DMS53 treated with DMSO at 0.1 percent for 48 hours (cell line): ENCODE measurements around the gene NISCH.

ENCODE experiments used
- DNase-seq: peaks from one replicate; lab custom pipeline; 2025; ENCODE audit not compliant: unreplicated experiment; lab: John Stamatoyannopoulos, UW

The NISCH gene

GRCh38 chr3:52489453-52489852, 34.0 kb downstream of the NISCH start:
- DNase-seq, result no peak

DNA sequence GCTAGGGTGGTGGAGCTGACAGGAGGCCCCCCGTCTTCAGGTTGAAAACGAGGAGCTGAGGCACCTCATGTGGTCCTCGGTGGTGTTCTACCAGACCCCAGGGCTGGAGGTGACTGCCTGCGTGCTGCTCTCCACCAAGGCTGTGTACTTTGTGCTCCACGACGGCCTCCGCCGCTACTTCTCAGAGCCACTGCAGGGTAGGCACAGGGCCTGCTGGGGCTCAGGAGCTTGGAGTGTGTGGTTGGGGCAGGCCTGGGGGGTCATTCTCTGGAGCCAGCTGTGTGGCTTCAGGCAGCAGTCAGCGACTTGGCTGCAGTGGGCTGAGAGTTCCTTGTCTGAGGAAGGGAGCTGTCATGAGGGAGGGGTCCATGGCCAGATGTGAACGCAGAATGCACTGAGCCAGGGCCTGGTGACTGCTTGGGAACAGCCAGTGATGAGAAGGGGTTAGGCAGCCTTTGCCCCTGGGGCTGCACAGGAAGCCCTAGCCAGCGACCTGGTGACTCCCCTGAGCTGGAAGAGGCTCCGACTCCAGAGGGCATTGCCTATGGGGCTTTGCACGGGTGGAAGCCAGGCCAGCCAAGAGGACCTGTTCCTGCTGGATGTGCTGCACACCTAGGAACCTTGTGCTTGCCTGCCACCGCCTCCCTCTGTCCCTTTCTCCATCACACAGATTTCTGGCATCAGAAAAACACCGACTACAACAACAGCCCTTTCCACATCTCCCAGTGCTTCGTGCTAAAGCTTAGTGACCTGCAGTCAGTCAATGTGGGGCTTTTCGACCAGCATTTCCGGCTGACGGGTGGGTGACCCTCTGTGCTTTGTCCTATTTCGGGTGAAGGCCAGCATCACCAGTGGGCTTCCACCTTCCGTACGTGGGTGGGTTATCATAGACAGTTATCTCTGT, 34.9 kb downstream of the NISCH start:
- DNase-seq, result no peak

DNA sequence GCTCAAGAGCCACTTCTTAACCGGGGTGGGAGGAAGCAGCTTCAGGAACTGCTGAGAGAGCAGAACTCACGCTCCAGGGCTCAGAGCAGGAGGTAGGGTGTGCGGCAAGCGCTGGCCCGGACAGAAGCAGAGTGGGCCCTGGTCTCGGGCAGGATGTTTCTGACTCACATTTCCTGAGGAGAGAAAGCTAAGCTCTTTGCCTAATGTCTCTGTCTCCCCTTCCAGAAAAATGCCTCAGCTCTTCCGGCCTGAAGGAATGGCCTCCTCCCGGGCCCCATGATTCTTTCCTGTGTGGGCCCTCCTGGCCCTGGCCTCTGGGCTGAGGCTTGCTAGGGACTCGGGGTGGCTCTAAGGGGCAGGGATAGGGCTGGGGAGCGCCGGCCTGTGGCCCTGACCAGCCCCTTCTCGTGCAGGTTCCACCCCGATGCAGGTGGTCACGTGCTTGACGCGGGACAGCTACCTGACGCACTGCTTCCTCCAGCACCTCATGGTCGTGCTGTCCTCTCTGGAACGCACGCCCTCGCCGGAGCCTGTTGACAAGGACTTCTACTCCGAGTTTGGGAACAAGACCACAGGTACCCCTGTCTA, 35.6 kb downstream of the NISCH start:
- no peak for DNase-seq

DNA sequence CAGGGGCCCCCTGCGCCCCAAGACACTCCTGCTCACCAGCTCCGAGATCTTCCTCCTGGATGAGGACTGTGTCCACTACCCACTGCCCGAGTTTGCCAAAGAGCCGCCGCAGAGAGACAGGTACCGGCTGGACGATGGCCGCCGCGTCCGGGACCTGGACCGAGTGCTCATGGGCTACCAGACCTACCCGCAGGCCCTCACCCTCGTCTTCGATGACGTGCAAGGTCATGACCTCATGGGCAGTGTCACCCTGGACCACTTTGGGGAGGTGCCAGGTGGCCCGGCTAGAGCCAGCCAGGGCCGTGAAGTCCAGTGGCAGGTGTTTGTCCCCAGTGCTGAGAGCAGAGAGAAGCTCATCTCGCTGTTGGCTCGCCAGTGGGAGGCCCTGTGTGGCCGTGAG, 36.7 kb downstream of the NISCH start:
- DNase-seq, result no peak

DNA sequence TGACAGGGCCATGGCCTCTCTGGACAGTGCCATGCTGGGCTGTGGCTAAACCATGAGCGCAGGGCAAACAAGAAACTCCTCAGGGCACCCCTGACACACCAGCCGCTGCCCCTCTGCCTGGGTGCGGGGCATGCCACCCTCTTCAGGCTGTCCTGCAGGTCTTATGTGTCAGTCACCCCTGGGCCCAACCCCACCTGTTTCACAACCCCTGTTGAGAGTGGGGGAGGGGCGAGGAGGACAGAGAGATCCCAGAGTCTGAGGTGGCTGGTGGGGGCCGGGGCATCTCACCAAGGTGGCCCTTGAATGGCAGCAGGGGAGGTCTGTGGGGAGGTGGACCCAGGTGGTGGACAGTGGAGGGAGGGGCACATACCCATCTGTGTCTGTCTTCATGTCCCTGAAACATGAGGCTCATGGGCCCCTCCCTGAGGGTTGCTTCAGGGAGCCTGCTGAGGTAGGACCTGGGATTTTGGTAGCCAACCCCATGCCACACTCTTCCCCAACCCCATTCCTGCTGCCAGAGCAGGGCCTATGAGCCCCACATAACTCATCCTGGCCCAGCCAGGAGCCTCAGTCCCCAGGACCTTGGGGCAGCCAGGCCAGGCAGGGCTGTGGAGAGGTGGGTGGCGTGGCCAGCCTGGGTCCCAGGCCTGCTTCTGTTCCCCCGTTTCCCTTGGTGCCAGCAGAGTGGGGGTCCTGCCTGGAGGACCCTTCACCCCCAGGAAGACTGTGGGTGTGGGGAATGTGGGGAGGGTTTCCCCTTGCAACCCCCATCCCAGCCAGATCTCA, 38.0 kb downstream of the NISCH start:
- no peak for DNase-seq

DNA sequence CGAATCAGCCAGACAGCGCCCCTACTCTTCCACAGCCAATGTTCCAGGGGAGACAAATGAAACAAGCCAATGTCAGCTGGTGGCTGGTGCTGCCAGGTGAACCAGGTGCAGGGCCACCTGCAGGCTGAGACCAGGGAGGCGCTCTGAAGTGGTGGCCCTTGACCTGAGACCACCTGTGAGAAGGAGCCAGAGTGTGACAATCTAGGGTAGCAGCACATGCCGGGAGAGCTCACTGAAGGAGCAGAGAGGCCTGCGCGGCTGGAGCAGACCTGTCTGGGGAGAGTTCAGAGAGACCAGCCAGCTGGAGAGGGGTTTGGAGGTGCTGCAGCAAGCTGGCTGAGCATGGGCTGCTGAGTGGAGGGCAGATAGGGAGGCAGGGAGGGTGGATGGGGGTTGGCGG, 39.0 kb downstream of the NISCH start:
- DNase-seq, result no peak

DNA sequence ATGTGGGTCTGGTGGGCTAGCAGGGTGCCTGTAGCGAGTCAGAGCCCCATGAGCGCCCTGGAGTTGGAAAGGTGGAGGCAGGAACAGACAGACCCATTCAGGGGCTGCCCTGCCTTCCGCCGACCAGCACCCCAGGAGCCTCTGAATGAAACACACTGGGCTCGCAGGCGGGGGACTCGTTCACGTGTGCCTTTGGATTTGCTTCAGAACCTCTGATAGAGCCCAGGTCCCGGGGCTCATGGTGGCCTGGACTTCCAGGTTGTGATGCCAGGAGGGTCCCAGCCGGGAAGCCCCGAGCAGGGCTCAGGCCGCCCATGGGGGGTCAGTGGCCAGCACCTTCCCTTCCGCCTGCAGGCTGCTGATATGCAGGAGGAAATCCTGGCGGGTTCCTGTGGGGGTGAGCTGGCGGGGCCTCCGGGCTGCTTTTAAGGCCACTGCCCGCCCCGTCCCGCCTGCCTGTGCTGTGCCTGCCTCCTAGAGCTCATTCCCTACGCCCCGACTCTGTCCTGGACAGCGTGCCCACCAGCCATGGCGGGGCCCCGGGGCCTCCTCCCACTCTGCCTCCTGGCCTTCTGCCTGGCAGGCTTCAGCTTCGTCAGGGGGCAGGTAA, 39.6 kb downstream of the NISCH start, which contains the start of gene STAB1:
STAB1 (plus strand) TSS at position 453 of the 610 bp plus-strand sequence; CDS start at position 529, 76 bp downstream.
- no peak for DNase-seq

DNA sequence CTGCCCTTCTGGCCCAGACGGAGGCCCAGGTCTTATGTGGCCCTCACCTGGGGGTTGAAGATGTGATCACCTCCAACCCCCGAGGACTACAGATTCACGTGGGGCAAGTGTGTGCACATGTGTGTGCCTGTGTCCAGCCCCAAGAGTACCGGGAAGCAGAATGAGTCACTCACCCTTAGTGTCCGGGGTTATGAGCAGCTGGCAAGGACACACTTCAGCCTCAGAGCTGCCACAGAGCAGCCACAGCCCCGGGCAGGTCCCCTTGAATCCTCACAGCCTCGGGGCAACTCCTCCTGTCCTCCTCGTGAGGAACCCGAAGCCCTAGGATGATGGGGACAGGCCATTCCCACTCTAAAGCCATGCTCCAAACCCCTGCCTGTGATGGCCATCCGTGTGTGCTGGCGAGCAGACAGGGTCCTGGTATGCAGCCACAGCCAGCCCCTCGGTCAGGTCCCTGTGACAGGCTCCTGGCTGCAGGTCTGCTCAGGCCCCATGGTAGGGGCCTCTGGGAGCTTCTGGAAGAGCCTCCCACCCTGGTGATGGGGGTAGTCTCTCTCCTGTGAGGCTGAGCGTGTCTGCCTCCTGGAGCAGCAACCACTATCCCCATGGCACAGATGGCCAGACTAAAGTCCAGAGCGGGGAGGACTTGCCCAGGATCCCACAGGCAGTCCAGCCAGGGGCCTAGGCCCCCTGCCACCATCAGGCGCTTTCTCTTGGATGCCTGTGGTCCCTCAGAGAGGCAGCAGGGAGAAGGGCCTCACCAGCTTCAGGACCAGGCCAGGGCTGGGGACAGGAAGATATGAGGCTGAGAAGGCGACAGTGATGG, 40.6 kb downstream of the NISCH start:
- no peak for DNase-seq

DNA sequence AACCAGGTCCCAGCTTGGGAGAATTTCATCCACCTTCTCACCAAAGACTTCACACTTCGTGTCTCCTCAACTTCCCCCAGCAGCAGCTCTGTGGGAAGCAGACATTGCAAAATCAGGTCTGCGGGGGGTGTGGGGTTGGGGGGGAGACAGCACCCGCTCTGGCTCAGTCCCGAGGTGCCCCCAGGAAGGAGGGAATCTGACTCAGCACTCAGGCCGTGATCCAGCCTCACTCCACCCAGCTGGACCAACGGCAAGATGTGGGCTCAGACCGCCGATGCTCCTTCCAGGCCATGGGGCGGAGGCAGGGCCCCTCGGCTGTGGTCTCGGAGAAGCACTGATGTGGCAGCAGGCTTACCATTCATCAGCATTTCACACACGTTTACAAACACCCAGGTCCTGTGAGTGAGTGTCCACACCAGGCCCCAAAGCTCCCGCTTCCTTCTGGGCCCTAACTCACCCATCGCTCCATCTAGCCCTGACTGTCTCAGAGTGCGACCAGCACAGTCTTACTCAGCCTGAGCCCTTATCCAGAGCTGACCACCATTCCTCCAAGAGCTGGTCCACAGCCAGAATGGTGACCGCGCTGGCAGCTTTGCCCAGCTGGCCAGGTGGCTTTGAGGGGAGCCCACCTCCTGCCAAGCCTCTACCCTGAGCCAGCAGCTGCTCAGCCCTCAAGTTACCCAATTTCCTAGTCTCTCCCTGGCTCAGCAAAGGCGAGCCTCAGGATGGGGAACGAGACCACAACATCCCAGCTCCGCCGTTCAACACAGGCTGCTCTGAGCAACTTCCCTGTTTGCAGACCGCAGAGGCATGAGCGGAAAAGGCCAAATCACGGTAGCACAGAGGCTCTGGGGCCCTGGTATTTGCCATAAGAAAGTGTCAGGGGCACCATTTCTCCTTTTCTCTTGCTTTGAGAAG, 43.0 kb downstream of the NISCH start:
- DNase-seq, result no peak

- DNase-seq, result no peak
Measured at GRCh38 chr3:52501046-52501445, 45.6 kb downstream of the NISCH start.

- DNase-seq, result no peak
Measured at GRCh38 chr3:52502001-52502400, 46.6 kb downstream of the NISCH start.

DNA sequence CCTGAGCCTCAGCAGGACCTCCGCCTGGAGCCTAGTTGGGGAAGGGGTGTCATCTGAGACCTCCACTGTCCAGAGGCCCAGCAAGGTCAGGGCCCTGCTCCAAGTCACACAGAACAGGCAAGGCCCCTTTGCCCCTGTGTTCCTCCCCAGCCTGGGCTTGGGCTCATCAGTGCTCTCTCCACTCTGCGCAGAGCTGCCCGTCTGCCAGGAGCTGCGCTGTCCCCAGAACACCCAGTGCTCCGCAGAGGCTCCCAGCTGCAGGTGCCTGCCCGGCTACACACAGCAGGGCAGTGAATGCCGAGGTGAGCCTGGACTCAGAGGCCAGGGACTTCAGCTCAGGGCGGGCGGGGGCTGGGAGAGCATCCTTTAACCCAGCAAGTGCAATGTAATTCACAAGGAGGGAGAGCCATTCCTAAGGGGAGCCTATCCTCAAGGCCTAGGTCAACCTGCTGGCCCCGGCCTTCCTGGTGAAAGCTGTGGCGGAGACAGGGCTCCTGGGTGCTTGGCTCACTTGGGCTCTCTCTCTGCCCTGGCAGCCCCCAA, 47.5 kb downstream of the NISCH start:
- no peak for DNase-seq

GRCh38 chr3:52503788-52504424, 48.5 kb downstream of the NISCH start:
- no peak for DNase-seq

DNA sequence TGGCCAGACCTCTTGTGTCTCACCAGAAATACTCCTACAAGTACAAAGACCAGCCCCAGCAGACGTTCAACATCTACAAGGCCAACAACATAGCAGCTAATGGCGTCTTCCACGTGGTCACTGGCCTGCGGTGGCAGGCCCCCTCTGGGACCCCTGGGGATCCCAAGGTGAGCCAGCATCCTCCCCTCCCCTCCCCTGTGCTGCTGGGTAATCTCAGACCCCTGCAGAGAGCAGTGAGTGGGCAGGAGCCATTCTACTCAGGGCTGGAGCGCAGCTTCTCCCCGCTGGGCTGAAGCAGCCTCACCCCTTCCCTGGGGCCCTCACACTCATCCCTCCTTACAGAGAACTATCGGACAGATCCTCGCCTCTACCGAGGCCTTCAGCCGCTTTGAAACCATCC, 49.6 kb downstream of the NISCH start:
- DNase-seq, result no peak

DNA sequence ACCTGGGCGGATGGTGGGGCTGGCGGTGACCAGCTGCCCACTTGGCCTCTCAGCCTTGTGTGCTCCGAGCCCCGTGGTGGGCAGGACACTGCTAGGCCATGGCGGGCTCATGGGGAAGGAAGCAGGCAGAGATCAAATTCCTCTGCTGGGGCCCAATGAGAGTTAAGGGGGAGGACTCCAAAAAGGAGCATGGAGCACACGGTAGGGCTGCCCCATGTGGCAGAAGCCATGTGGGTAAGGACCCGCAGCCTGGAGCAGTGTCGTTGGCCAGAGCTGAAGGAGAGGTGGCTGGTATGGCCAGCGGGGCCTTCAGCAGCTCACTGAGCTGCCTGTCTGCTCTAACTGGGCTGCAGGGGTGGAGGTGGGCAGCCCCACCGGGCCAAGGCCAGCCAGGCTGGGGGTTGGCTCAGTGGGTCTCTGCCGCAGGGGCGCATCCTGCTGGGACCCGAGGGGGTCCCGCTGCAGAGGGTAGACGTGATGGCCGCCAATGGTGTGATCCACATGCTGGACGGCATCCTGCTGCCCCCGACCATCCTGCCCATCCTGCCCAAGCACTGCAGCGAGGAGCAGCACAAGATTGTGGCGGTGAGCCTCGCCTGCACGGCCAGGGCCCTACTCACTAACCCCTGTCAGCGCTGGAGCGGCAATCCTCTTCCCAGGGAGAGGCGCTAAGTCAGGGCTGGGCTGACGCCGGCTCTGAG, 51.0 kb downstream of the NISCH start:
- no peak for DNase-seq

DNA sequence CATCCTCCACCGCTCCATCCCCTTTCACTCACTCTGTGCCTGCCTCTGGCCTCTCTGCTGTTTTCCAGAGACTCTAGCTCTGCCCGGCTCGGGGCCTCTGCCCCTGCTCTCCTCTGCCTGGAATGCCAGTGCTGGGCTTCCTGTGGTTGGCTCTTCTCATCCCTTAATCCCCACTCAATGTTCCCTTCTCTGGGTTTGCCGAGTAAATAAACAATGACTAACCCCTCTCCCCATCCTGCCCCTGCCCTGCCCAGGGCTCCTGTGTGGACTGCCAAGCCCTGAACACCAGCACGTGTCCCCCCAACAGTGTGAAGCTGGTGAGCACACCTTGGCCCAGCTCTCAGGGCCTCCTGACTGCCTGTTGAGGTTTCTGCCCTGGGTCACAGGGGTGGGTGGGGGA, 52.0 kb downstream of the NISCH start:
- DNase-seq, result peak; percentile 25

GRCh38 chr3:52509753-52510328, 54.4 kb downstream of the NISCH start:
- DNase-seq, result no peak

DNA sequence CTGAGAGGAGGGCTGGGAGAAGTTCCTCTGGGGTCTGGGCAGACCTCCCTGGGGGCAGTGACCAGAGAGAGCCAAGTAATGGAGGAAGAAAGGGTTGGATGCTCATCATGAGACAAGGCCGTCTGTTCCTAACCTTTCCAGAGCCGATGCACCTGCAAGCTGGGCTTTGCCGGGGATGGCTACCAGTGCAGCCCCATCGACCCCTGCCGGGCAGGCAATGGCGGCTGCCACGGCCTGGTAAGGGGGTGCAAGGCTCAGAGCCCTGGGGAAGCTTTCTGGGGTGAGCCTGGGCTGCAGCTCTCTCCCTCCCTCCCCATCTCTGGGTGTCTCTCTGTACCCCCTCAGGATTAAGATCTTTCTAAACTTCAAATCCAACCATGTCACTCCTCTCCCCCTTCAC, 56.1 kb downstream of the NISCH start:
- no peak for DNase-seq
